ENCODE results near the gene SLAMF7.
"Not testable (repeated sequence)": the region's sequence is repeated elsewhere in the genome, so short reads cannot be mapped to it uniquely, and the experiment has no call there.

Gene SLAMF7

DNA sequence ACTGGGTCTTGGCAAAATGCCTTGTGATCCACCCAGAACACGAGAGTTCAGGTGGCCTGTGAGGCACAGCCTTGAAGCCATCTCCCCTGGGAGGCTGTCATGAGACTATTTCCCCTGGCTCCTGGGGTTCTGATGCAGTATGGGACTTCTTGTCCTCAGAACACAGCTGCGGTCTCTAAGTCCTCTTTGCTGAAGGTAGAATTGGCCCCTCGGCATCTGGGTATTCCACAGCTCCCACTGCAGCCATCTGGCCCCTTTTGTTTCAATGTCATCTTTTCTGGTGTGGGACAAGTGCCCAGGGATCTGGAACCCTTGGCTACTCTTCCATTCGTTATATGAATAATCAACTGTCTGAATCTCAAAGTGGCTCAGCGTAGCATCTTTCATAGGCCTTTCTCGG lies 39.9 kb downstream of the SLAMF7 start:
- no peak for DNase-seq

DNA sequence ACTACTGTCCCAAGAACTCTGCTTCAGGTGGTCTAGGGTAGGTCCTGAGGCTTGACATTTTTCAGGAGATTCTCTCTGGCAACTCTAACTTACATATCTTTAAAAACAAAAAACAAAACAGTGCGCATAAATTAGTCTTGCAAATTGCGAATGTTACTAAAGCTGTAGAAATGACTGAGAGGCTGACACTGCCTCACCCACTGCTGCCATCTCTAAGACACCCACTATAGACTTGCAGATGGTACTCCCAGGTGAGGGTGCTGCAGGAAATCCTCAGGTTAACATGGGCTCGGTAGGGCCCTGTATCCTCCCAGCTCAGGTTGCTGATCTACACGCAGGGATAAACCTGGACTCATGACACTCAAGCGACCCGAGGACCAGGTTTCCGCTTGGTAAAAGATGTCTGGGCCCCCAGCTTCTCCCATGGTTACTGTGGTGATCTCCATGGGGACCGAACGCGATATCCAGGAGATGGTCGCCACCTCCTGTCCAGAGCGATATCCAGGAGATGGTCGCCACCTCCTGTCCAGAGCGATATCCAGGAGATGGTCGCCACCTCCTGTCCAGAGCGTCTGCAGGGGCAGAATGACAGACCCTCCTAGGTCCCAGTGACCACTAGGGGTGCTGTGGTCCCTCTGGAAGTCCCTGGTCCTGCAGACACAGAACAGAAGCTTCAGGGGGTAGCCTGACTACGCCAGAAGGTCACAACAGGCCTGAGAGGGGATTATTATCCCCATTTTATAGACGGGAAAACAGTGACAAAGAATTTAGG lies 40.8 kb downstream of the SLAMF7 start:
- no peak for DNase-seq

- DNase-seq: no peak
Observed at GRCh38 chr1:160780398-160780755, 41.3 kb downstream of the SLAMF7 start.

GRCh38 chr1:160781186-160781766 lies 42.2 kb downstream of the SLAMF7 start:
- no peak for DNase-seq

- no peak for DNase-seq
Observed at GRCh38 chr1:160781914-160782689, 43.1 kb downstream of the SLAMF7 start.

DNA sequence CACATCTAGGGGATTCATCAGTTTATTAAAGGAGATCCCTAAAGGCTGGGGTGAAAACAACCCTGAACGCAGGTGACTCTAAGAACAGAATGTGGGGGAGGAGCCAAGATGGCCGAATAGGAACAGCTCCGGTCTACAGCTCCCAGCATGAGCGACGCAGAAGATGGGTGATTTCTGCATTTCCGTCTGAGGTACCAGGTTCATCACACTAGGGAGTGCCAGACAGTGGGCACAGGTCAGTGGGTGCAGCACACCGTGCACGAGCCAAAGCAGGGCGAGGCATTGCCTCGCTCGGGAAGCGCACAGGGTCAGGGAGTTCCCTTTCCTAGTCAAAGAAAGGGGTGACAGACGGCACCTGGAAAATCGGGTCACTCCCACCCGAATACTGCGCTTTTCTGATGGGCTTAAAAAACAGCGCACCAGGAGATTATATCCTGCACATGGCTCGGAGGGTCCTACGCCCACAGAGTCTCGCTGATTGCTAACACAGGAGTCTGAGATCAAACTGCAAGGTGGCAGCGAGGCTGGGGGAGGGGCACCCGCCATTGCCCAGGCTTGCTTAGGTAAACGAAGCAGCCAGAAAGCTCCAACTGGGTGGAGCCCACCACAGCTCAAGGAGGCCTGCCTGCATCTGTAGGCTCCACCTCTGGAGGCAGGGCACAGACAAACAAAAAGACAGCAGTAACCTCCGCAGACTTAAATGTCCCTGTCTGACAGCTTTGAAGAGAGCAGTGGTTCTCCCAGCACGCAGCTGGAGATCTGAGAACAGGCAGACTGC lies 44.1 kb downstream of the SLAMF7 start:
- DNase-seq: not testable (repeated sequence)

DNA sequence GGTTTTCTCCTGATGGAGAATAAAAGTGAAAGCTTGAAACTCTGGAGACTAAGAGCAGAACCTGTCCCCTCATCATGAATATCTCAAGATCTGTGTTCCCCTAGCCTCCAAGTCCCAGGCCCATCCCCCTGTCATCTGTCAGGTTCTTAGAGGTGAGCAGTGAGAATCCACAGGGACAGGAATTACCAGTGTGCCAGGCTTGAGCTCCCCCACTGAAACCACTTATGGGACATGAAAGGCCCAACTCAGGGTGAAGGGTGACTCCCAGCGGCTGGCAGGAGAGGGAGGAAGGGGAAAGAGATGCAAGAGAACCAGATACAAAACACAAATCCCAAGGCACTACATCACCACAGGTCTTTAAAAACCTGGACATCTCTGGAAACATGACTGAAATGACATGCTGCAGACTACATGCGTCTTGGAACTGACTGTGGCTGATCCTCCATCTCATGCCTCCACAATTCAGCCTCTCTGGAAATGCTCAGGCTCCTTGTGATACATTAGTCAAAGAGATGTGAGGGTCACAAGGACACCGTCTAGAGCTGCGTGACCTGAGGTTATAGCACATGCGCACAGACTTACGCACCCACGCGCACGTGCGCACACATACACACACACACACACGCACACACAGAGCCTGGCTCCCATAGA lies 50.1 kb downstream of the SLAMF7 start:
- no peak for DNase-seq

- no peak for DNase-seq
Observed at GRCh38 chr1:160789702-160790611, 50.9 kb downstream of the SLAMF7 start.

DNA sequence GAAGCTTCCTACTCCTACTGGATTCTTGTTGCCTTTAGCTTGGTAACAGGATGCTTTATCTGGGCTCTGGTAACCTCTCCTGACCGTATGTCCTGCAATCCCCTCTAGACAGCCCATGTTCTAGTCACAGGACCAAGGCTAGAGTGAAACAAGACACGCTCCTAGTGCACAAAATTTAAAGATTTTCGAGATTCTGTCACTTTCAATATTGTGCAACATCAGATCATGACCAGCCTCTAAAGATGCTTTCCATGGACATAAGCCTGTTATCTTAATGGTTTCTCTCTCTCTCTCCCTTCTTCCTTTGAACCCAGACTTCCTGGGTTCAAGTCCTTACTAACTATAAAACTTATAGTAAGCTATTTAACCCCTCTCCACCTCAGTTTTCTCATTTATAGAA lies 55.3 kb downstream of the SLAMF7 start:
- DNase-seq: no peak

- peak; percentile 67 for DNase-seq
Observed at GRCh38 chr1:160795951-160796383, 56.9 kb downstream of the SLAMF7 start, which contains the start of gene LY9. Gene LY9, plus strand, starts transcription at chr1:160796174. Its CDS starts 14 bp downstream, at chr1:160796188.

GRCh38 chr1:160797271-160797709 lies 58.2 kb downstream of the SLAMF7 start:
- DNase-seq: no peak

GRCh38 chr1:160797861-160798273 lies 58.8 kb downstream of the SLAMF7 start:
- DNase-seq: peak; percentile 31

DNA sequence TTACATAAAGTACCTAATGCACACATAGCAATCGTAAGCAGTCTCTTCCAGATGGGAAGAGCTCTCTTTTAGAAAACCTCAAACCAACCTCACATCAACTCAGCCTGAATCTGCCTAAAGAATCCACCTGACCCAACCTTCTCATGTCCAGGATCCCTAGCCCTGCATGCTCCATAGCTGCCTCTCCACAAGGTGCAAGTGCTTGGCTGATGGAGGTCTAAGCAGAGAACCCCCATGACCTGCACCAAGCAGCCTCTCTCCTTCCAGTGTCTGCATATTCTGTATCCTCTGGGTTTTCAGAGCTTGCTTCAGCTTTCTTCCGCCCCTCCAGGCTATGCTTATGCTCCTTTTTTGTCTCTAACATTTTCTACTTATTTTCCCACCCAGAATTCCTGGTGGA lies 59.4 kb downstream of the SLAMF7 start:
- DNase-seq: no peak

- DNase-seq: no peak
Observed at GRCh38 chr1:160799641-160800040, 60.6 kb downstream of the SLAMF7 start.

- no peak for DNase-seq
Observed at GRCh38 chr1:160800142-160800541, 61.1 kb downstream of the SLAMF7 start.

GRCh38 chr1:160800645-160801408 lies 61.8 kb downstream of the SLAMF7 start:
- no peak for DNase-seq

- DNase-seq: no peak
Observed at GRCh38 chr1:160801836-160802580, 63.0 kb downstream of the SLAMF7 start.
